ENCODE results near the gene RNU5D-1.

DNA sequence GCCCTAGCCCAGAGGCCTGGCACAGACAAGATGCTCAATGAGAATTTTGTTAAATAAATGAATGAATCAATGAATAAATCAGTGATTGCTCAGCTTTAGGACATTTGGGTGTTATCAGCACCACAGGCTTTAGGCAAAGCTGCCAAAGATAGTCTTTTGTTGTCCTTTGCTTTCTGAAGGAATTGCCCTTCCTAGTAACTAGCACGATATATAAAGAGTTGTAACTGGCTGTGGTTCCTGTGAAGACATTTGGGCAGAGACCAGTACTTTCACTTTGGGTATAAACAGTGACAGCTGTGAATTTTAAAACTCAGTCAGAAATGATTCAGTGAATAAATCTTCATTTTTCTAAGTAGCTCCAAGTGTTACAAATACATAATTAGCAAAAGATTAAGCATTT, 13.3 kb downstream of the RNU5D-1 start:
- no peak for TF ChIP-seq POLR2A (IDR thresholded peaks at IDR 0.05; ENCODE audit: low read depth, low read length)
- TF ChIP-seq POLR2AphosphoS5 (IDR thresholded peaks at IDR 0.05; ENCODE audit: low read depth, low read length) = no peak
- no peak for TF ChIP-seq TAF1 (IDR thresholded peaks at IDR 0.05; ENCODE audit: borderline replicate concordance, low read depth, low read length)
